Ramos (cell line): ENCODE data around the gene DMD.

Experiments
- in situ Hi-C: fragments of 300-500 bp; cut with MboI; formaldehyde crosslinking; loops from one replicate; pipeline ENCODE4 v1.14.3; 2022; ENCODE audit warnings: low sequenced_read_pairs; ENCODE audit not compliant: unreplicated experiment

DMD gene

GRCh38 chrX:31127716-31128115 lies 2083.6 kb downstream of the DMD start:
- in situ Hi-C loops: no loop called here

GRCh38 chrX:31126205-31126604 lies 2085.1 kb downstream of the DMD start:
- in situ Hi-C loops: no loop called here

GRCh38 chrX:31124536-31124935 lies 2086.8 kb downstream of the DMD start:
- in situ Hi-C loops: no loop called here

GRCh38 chrX:31123335-31123734 lies 2088.0 kb downstream of the DMD start:
- in situ Hi-C loops: no loop called here

GRCh38 chrX:31117266-31117665 lies 2094.1 kb downstream of the DMD start:
- in situ Hi-C loops: no loop called here

GRCh38 chrX:31115398-31115797 lies 2096.0 kb downstream of the DMD start:
- in situ Hi-C loops: no loop called here

- in situ Hi-C loops: no loop called here
Observed at GRCh38 chrX:31114858-31115257, 2096.5 kb downstream of the DMD start.

- in situ Hi-C loops: no loop called here
Observed at GRCh38 chrX:31112226-31112999, 2098.9 kb downstream of the DMD start.

- in situ Hi-C loops: no loop called here
Observed at GRCh38 chrX:31110657-31111056, 2100.7 kb downstream of the DMD start.

- in situ Hi-C loops: no loop called here
Observed at GRCh38 chrX:31099536-31100090, 2111.7 kb downstream of the DMD start.

- in situ Hi-C loops: no loop called here
Observed at GRCh38 chrX:31098079-31098478, 2113.3 kb downstream of the DMD start.

- in situ Hi-C loops: no loop called here
Observed at GRCh38 chrX:31093639-31093975, 2117.7 kb downstream of the DMD start.

GRCh38 chrX:31092970-31093638 lies 2118.2 kb downstream of the DMD start:
- in situ Hi-C loops: no loop called here

GRCh38 chrX:31092476-31092875 lies 2118.9 kb downstream of the DMD start:
- in situ Hi-C loops: no loop called here

GRCh38 chrX:31091819-31092218 lies 2119.5 kb downstream of the DMD start:
- in situ Hi-C loops: no loop called here

- in situ Hi-C loops: no loop called here
Observed at GRCh38 chrX:31074522-31074921, 2136.8 kb downstream of the DMD start.

GRCh38 chrX:31071725-31072124 lies 2139.6 kb downstream of the DMD start, which contains the start of gene FTHL17:
TSS of gene FTHL17 (minus strand) at chrX:31072041. CDS start at chrX:31071953, 88 bp downstream.
- in situ Hi-C loops: no loop called here

GRCh38 chrX:31071262-31071661 lies 2140.1 kb downstream of the DMD start:
- in situ Hi-C loops: no loop called here

GRCh38 chrX:31070057-31070468 lies 2141.3 kb downstream of the DMD start:
- in situ Hi-C loops: no loop called here
